ENCODE measurements around the gene ADGRB2.

DNA sequence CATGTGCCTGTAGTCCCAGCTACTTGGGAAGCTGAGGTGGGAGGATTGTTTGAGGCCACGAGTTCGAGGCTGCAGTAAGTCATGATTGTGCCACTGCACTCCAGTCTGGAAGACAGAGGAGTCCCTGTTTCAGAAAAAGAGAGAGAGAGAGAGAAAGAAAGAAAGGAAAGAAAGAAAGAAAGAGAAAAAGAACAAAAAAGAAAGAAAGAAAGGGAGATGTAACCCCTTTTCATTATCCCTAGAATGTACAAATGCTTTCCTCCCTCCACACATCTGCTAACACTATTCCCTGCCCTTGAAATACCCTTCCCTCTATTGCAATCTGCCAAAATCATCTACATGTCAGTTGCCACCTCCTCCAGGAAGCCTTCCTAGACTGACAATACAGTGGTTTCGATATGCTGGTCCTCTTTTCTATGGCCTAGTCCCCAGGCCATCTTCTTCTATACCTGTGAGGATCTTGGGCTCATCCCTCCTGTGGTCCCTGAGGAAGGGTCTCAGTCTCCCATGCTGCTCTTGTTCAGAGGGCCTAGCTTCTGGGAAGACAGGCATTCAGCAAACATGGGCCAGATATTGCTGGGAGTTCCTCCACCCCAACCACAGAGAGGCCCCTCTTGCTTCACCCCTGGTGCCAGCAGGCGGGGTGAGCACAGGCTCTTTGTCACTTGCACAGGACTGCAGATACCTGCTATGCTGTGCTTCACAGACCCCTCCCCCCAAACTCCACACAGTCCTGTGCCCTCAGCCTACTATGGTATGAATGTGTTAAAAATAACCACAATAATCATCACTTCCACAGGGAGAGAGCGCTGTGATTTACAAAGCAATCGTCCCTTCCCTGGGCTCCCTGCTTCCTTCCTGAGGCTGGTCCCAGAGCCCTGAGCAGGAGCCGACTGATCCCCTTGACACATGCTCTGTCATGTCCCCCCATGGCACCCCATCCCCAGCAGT lies 14.1 kb downstream of the ADGRB2 start:
- no peak for TF ChIP-seq EZH2 (IDR thresholded peaks at IDR 0.05; ENCODE audit: low read length, missing control alignments)
- TF ChIP-seq, protein P1, sequence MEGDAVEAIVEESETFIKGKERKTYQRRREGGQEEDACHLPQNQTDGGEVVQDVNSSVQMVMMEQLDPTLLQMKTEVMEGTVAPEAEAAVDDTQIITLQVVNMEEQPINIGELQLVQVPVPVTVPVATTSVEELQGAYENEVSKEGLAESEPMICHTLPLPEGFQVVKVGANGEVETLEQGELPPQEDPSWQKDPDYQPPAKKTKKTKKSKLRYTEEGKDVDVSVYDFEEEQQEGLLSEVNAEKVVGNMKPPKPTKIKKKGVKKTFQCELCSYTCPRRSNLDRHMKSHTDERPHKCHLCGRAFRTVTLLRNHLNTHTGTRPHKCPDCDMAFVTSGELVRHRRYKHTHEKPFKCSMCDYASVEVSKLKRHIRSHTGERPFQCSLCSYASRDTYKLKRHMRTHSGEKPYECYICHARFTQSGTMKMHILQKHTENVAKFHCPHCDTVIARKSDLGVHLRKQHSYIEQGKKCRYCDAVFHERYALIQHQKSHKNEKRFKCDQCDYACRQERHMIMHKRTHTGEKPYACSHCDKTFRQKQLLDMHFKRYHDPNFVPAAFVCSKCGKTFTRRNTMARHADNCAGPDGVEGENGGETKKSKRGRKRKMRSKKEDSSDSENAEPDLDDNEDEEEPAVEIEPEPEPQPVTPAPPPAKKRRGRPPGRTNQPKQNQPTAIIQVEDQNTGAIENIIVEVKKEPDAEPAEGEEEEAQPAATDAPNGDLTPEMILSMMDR (conservative IDR thresholded peaks at IDR 0.05 in 1 of 2, IDR thresholded peaks at IDR 0.05 in 1 of 2; ENCODE audit: low read depth in 1 of 2, low read length in 2 of 2) = no peak
